SKM-1 treated with dmso at 0.1 percent for 144 hours (cell line): ENCODE data around the gene CCNC.
A peak's percentile ranks its signal among the peaks of the same experiment; 100 is the strongest.

Experiments
- DNase-seq: peaks from one replicate; lab custom pipeline; 2025; ENCODE audit not compliant: unreplicated experiment; lab: John Stamatoyannopoulos, UW

The CCNC gene

GRCh38 chr6:99548706-99549105 is 19.8 kb downstream of the CCNC start:
- no peak for DNase-seq

GRCh38 chr6:99547526-99547925 is 20.9 kb downstream of the CCNC start:
- no peak for DNase-seq

- no peak for DNase-seq
These were observed 23.0 kb downstream of the CCNC start for GRCh38 chr6:99545442-99545841.

GRCh38 chr6:99543968-99544367 is 24.5 kb downstream of the CCNC start:
- DNase-seq = no peak

- DNase-seq = no peak
These were observed 37.8 kb downstream of the CCNC start for GRCh38 chr6:99530627-99531026.

- no peak for DNase-seq
These were observed 45.9 kb downstream of the CCNC start for GRCh38 chr6:99522531-99522930.

- DNase-seq = no peak
These were observed 46.8 kb downstream of the CCNC start for GRCh38 chr6:99521633-99522151.

GRCh38 chr6:99520855-99521632 is 47.4 kb downstream of the CCNC start:
- peak; percentile 90 for DNase-seq

- DNase-seq = no peak
These were observed 49.0 kb downstream of the CCNC start for GRCh38 chr6:99519446-99519845.

- no peak for DNase-seq
These were observed 54.4 kb downstream of the CCNC start for GRCh38 chr6:99514089-99514488.

GRCh38 chr6:99512033-99512432 is 56.4 kb downstream of the CCNC start:
- DNase-seq = no peak

- DNase-seq = no peak
These were observed 60.8 kb downstream of the CCNC start for GRCh38 chr6:99507648-99508047.

- DNase-seq = no peak
These were observed 66.7 kb downstream of the CCNC start for GRCh38 chr6:99501762-99502161.

GRCh38 chr6:99498421-99498820 is 70.0 kb downstream of the CCNC start:
- no peak for DNase-seq

GRCh38 chr6:99495466-99495865 is 73.0 kb downstream of the CCNC start:
- DNase-seq = no peak
